ENCODE results near the gene LCE3D.

DNA sequence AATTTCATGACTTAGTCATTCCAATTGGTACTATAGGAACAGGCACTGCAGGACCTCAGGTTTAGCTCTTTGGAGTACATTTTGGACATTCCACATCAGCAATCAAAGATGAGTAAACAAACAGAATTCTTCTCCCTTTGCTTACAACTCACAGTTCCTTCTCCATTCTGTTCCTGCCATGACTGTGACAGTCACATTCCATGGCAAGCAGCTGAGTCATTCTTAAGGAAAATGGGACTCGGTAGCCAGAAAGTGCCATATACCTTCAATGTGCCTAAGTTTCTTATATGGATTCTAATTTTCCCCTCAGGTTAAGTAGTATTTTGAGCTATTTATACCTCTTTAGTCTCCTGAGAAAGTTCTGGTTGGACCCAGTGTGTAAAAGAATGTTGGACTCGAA is 40.4 kb downstream of the LCE3D start:
- TF ChIP-seq POLR2A (IDR thresholded peaks at IDR 0.05; ENCODE audit: low read length), result no peak
- TF ChIP-seq GATA1 (IDR thresholded peaks at IDR 0.05; ENCODE audit: low read depth, low read length), result no peak

Data from erythroblast (primary cell).